HepG2 (cell line): Measurements from ENCODE around the gene ABCB8. TPM values are rescaled to one million over a fixed set of nuclear protein-coding genes. Genes with fewer than 3 reads are reported as not detected.

ENCODE experiments used
- ATF7-NPFF ChIP-seq: sonication (generic); formaldehyde crosslinking; IDR thresholded peaks from 2 replicates; pipeline ENCODE4 v1.8.1; 2023; ENCODE audit warnings: mild to moderate bottlenecking, low read depth, missing genetic modification reagents, moderate library complexity
- BORCS8-MEF2B ChIP-seq: sonication (generic); formaldehyde crosslinking; IDR thresholded peaks from 2 replicates; pipeline ENCODE4 v1.8.0; 2022; ENCODE audit warnings: mild to moderate bottlenecking, missing genetic modification reagents
- CCDC6 ChIP-seq: sonication (generic); formaldehyde crosslinking; IDR thresholded peaks from 2 replicates; pipeline ENCODE4 v1.8.1; 2022; ENCODE audit warnings: mild to moderate bottlenecking, missing genetic modification reagents, moderate library complexity
- CENPT ChIP-seq: sonication (generic); formaldehyde crosslinking; IDR thresholded peaks from 2 replicates; pipeline ENCODE4 v1.8.0; 2022; ENCODE audit warnings: low read depth, mild to moderate bottlenecking, moderate library complexity, missing genetic modification reagents
- CHD2 ChIP-seq: IDR thresholded peaks from 2 replicates; pipeline ENCODE4 v1.6.1; 2011; ENCODE audit warnings: low read depth, low read length, improper control_type of control experiment
- FOXA1 ChIP-seq, 2 experiments: fragments of 450-650 bp in 1 of 2; sonication (generic) in 1 of 2; formaldehyde crosslinking in 1 of 2; IDR thresholded peaks; 2 replicates each; pipeline versions ENCODE4 v1.4.0 to v1.6.1; 2016 to 2020; ENCODE audit warnings: missing genetic modification reagents in 1 of 2
- HNRNPH1 ChIP-seq: fragments of 200-400 bp; formaldehyde crosslinking; optimal IDR thresholded peaks from 2 replicates; pipeline ENCODE3; 2017; ENCODE audit warnings: mild to moderate bottlenecking, low read depth, low read length
- HNRNPLL ChIP-seq: fragments of 200-400 bp; formaldehyde crosslinking; IDR thresholded peaks from 2 replicates; pipeline ENCODE4 v1.6.1; 2017; ENCODE audit warnings: mild to moderate bottlenecking, low read depth, low read length; ENCODE audit not compliant: poor library complexity, severe bottlenecking
- HOXA3 ChIP-seq: sonication (generic); formaldehyde crosslinking; IDR thresholded peaks from 2 replicates; pipeline ENCODE4 v1.5.0; 2020; ENCODE audit warnings: missing genetic modification reagents
- KDM4B ChIP-seq: sonication (generic); formaldehyde crosslinking; IDR thresholded peaks from 2 replicates; pipeline ENCODE4 v1.4.0; 2020; ENCODE audit warnings: missing genetic modification reagents
- KLF15 ChIP-seq: sonication (generic); formaldehyde crosslinking; IDR thresholded peaks from 2 replicates; pipeline ENCODE4 v1.8.1; 2023; ENCODE audit warnings: borderline replicate concordance, mild to moderate bottlenecking, inconsistent platforms, missing genetic modification reagents, mixed read lengths
- NBN ChIP-seq: fragments of 450-650 bp; conservative IDR thresholded peaks from 2 replicates; pipeline ENCODE4 v1.6.1; 2017
- NONO ChIP-seq, 2 experiments: fragments of 450-650 bp in 1 of 2; sonication (generic) in 1 of 2; formaldehyde crosslinking in 1 of 2; IDR thresholded peaks in 1 of 2; conservative IDR thresholded peaks in 1 of 2; 2 replicates each; pipeline versions ENCODE4 v1.6.1 to v1.8.0; 2017 to 2022; ENCODE audit warnings: mild to moderate bottlenecking in 1 of 2, missing genetic modification reagents in 1 of 2, moderate library complexity in 1 of 2
- PITX1 ChIP-seq: sonication (generic); formaldehyde crosslinking; IDR thresholded peaks from 2 replicates; pipeline ENCODE4 v1.5.1; 2020; ENCODE audit warnings: mild to moderate bottlenecking, missing genetic modification reagents
- RBM39 ChIP-seq: fragments of 200-400 bp; formaldehyde crosslinking; IDR thresholded peaks from one replicate; pipeline ENCODE4 v1.6.1; 2018; ENCODE audit warnings: antibody characterized with exemption, mild to moderate bottlenecking, low read depth, low read length; ENCODE audit not compliant: poor library complexity, severe bottlenecking
- RORA ChIP-seq: sonication (generic); formaldehyde crosslinking; IDR thresholded peaks from 2 replicates; pipeline ENCODE4 v1.5.0; 2020; ENCODE audit warnings: mild to moderate bottlenecking, missing genetic modification reagents, moderate library complexity
- ZFAT ChIP-seq: sonication (generic); formaldehyde crosslinking; conservative IDR thresholded peaks from 2 replicates; pipeline ENCODE4 v1.8.1; 2023; ENCODE audit warnings: missing genetic modification reagents, inconsistent platforms
- ZFY ChIP-seq: sonication (generic); formaldehyde crosslinking; IDR thresholded peaks from 2 replicates; pipeline ENCODE4 v1.4.0; 2020; ENCODE audit warnings: missing genetic modification reagents
- ZFYVE20 ChIP-seq: sonication (generic); formaldehyde crosslinking; IDR thresholded peaks from 2 replicates; pipeline ENCODE4 v1.8.0; 2023; ENCODE audit warnings: low read depth, mild to moderate bottlenecking, moderate library complexity, missing genetic modification reagents, borderline replicate concordance
- ZNF460 ChIP-seq: sonication (generic); formaldehyde crosslinking; IDR thresholded peaks from 2 replicates; pipeline ENCODE4 v1.5.1; 2020; ENCODE audit warnings: missing genetic modification reagents, mild to moderate bottlenecking, borderline replicate concordance
- ZNF776 ChIP-seq: sonication (generic); formaldehyde crosslinking; IDR thresholded peaks from 2 replicates; pipeline ENCODE4 v1.4.0; 2020; ENCODE audit warnings: mild to moderate bottlenecking, missing genetic modification reagents
- ZNF777 ChIP-seq: sonication (generic); formaldehyde crosslinking; IDR thresholded peaks from 2 replicates; pipeline ENCODE4 v1.4.0; 2020; ENCODE audit warnings: missing genetic modification reagents
- polyA plus RNA-seq, 8 experiments: library from polyadenylated mRNA; depleted of rRNA in 3 of 8; stranded (reverse) in 7 of 8; unstranded in 1 of 8; fragments of >200 nt; fragmentation: Illumina TruSeq in 4 of 8; extraction: Trizol in 4 of 8; gene quantifications; 2 replicates each; pipeline versions ENCODE4 v1.2.1 to v1.2.3, GENCODE V29; 2011 to 2016; ENCODE audit warnings: low read depth in 4 of 8, missing spikeins in 1 of 8, mixed read lengths in 1 of 8; ENCODE audit not compliant: insufficient read depth in 1 of 8
- total RNA-seq, 5 experiments: library from RNA; depleted of rRNA; stranded (reverse); fragments of >200 nt; fragmentation: Illumina TruSeq; extraction: Trizol; gene quantifications; 2 replicates each; pipeline ENCODE4 v1.2.3, GENCODE V29; 2016; ENCODE audit warnings: low read depth in 1 of 5
- TF ChIP-seq, protein P1 (sequence below): sonication (generic); formaldehyde crosslinking; IDR thresholded peaks from 2 replicates; pipeline ENCODE4 v1.8.0; 2022; ENCODE audit warnings: low read depth, missing genetic modification reagents
- TF ChIP-seq, protein P2 (sequence below): sonication (generic); formaldehyde crosslinking; IDR thresholded peaks from 2 replicates; pipeline ENCODE4 v1.4.0; 2020; ENCODE audit warnings: missing genetic modification reagents
- TF ChIP-seq, protein P3 (sequence below): sonication (generic); formaldehyde crosslinking; IDR thresholded peaks from 2 replicates; pipeline ENCODE4 v1.4.0; 2020; ENCODE audit warnings: mild to moderate bottlenecking, missing genetic modification reagents
- TF ChIP-seq, protein P4 (sequence below): sonication (generic); formaldehyde crosslinking; IDR thresholded peaks from 2 replicates; pipeline ENCODE4 v1.5.0; 2020; ENCODE audit warnings: missing genetic modification reagents, mild to moderate bottlenecking, borderline replicate concordance

ABCB8 gene
- total and polyA plus RNA-seq, 2 of the 13 experiments (the other 11 are each of a cell fraction or from before 2014, with no cell fraction given) = 6.6 to 16.7 TPM

DNA sequence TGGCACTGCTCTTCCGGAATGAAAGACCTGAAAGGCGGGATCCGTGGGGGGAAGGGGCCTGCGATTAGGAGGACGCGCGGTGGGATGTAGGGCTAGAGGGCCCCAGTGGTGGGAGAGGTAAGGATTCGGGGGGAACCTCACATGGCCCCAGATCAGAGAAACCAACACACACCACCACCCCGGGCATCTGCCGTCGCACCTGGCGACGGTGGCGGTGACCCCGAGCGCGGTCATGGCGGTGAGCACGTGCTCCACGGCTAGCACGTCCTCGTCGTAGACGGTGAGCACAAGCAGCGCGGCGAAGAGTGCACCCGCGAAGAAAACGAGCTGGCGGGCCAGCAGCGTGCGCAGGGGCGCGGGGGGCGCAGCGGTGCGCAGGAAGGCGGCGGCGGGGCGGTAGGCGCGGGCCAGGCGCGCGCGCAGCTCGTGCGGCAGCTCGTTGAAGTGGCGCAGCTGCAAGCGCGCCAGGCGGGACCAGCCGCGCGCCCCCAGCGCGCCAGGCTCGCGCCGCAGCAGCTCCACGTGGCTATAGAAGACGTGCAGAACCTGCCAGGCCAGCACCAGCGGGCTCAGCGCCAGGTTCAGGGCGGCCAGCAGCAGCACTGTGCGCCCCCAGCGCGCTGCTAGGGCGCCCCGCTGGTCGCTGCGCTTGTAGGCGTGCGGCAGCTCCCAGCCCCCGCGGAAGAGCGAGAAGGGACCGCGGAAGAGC, 9.7 kb upstream of the ABCB8 start (continued):
- TF ChIP-seq KLF15 (CRISPR knock-in tag) (no peak), HNRNPH1 (no peak), CCDC6 (CRISPR knock-in tag) (peak; percentile 71; the same call in 1 of the 2 replicates), NBN (no peak), FOXA1 (IDR thresholded peaks at IDR 0.05) (no peak), FOXA1 (CRISPR knock-in tag; IDR thresholded peaks at IDR 0.05) (no peak), CHD2 (no peak), ZFAT (CRISPR knock-in tag) (no peak), ZNF776 (CRISPR knock-in tag) (0 out of 2 replicates have a peak, but pooled peaks have one; percentile 39), HNRNPLL (peak; percentile 31), PITX1 (no peak), ZFY (CRISPR knock-in tag) (peak; percentile 19; the same call in 1 of the 2 replicates), BORCS8-MEF2B (CRISPR knock-in tag) (peak; percentile 32; the same call in 1 of the 2 replicates), ZFYVE20 (0 out of 2 replicates have a peak, but pooled peaks have one; percentile 9), RORA (no peak), ATF7-NPFF (CRISPR knock-in tag) (peak; percentile 14; the same call in 1 of the 2 replicates), NONO (IDR thresholded peaks at IDR 0.05) (no peak), NONO (CRISPR knock-in tag; conservative IDR thresholded peaks at IDR 0.05) (peak; percentile 36; the same call in 1 of the 2 replicates), KDM4B (CRISPR knock-in tag) (no peak), ZNF460 (CRISPR knock-in tag) (no peak), ZNF777 (CRISPR knock-in tag) (0 out of 2 replicates have a peak, but pooled peaks have one; percentile 5), RBM39 (peak; percentile 16), HOXA3 (CRISPR knock-in tag) (0 out of 2 replicates have a peak, but pooled peaks have one; percentile 24), CENPT (CRISPR knock-in tag) (no peak)
- TF ChIP-seq, protein P1, sequence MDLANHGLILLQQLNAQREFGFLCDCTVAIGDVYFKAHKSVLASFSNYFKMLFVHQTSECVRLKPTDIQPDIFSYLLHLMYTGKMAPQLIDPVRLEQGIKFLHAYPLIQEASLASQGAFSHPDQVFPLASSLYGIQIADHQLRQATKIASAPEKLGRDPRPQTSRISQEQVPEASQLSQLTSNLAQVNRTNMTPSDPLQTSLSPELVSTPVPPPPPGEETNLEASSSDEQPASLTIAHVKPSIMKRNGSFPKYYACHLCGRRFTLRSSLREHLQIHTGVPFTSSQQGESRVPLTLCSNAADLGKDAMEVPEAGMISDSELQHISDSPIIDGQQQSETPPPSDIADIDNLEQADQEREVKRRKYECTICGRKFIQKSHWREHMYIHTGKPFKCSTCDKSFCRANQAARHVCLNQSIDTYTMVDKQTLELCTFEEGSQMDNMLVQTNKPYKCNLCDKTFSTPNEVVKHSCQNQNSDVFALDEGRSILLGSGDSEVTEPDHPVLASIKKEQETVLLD (CRISPR knock-in tag) = peak; percentile 69; the same call in 1 of the 2 replicates
- TF ChIP-seq, protein P2, sequence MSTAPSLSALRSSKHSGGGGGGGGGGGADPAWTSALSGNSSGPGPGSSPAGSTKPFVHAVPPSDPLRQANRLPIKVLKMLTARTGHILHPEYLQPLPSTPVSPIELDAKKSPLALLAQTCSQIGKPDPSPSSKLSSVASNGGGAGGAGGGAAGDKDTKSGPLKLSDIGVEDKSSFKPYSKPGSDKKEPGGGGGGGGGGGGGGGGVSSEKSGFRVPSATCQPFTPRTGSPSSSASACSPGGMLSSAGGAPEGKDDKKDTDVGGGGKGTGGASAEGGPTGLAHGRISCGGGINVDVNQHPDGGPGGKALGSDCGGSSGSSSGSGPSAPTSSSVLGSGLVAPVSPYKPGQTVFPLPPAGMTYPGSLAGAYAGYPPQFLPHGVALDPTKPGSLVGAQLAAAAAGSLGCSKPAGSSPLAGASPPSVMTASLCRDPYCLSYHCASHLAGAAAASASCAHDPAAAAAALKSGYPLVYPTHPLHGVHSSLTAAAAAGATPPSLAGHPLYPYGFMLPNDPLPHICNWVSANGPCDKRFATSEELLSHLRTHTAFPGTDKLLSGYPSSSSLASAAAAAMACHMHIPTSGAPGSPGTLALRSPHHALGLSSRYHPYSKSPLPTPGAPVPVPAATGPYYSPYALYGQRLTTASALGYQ (CRISPR knock-in tag) = no peak
- TF ChIP-seq, protein P3, sequence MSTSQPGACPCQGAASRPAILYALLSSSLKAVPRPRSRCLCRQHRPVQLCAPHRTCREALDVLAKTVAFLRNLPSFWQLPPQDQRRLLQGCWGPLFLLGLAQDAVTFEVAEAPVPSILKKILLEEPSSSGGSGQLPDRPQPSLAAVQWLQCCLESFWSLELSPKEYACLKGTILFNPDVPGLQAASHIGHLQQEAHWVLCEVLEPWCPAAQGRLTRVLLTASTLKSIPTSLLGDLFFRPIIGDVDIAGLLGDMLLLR (CRISPR knock-in tag) = peak; percentile 2; the same call in 1 of the 2 replicates
- TF ChIP-seq, protein P4, sequence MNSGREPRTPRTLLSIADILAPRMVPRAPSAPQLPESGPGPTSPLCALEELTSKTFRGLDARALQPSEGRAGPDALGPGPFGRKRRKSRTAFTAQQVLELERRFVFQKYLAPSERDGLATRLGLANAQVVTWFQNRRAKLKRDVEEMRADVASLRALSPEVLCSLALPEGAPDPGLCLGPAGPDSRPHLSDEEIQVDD (CRISPR knock-in tag) = no peak
